Inferior parietal cortex (tissue), 1 donor: ENCODE data around the gene P2RX1.
"Not testable (repeated sequence)": the region's sequence is repeated elsewhere in the genome, so short reads cannot be mapped to it uniquely, and the experiment has no call there.

Experiments used
- DNase-seq: peaks from one replicate; pipeline ENCODE4 v3.0.0-alpha.2; 2016; ENCODE audit errors: extremely low spot score

Gene P2RX1

DNA sequence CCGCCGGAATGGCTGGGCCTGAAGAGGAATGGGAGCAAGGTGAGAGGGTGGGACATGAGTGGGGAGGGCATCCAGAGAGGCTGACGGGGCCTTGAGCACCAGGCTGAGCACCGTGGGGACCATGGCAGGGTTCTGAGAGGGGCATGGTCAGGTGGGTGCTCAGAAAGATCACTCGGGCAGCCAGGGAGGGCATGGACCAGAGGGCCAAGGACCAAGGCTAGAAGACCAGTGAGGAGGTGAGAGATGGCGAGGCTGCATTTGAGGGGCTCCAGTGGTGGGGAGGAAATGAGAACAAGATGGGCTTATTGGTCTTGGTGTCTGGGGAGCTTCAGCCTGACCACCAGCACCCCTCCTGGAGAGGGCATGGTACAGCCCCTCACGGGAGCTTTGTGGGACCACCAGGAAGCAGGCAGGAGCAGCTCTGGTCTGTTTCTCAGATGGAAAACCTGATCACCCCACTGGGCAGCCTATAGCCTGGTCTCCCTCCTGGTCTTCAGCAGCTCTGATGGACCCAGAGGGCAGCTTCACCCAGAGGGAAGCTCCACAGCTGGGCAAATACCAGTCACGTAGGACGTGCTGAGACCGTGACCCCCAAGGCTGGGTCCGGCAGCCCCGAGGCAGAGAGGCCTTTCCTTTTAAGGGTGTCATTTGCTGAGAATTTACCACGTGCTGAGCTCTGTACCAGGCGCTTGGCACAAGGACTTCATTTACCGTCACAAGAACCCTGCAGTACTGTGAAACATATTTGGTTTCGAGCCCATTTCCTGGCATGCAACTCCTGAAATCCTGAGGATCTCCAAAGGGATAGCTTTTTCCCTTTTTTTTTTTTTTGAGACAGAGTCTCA lies 58.8 kb downstream of the P2RX1 start:
- no peak for DNase-seq

- DNase-seq = not testable (repeated sequence)
Measured at GRCh38 chr17:3854204-3854603, 62.1 kb downstream of the P2RX1 start.

GRCh38 chr17:3852561-3852960 lies 63.7 kb downstream of the P2RX1 start:
- no peak for DNase-seq

DNA sequence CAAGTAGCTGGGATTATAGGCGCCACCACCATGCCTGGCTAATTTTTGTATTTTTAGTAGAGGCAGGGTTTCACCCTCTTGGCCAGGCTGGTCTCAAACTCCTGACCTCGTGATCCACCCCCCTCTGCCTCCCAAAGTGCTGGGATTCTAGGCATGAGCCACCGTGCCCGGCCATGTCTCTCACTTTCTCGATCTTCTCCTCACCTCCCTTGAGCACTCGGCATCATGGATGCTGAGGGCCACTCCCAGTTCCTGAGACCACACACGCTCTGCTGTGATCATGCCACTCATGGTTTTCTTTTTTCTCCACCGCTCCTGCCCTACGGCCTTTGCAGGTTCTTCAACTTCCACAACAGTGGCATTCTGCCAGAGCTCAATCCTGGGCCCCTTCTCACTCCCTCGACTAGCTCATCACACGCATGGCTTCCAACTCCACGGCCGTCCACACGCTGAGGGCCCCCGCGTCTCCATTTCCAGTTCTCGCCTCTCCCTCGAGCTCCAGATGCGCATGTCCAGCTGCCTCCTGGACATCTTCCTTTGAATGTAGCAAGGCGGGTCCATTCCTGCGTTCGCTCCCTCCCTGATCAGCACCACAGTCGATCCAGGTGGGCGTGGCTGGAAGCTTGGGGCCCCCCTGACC lies 64.7 kb downstream of the P2RX1 start:
- no peak for DNase-seq

- DNase-seq = no peak
Measured at GRCh38 chr17:3848229-3848835, 67.9 kb downstream of the P2RX1 start.

- no peak for DNase-seq
Measured at GRCh38 chr17:3847165-3847670, 69.0 kb downstream of the P2RX1 start.
